Measurements from ENCODE around the gene CCDC97. TPM values are rescaled to one million over a fixed set of nuclear protein-coding genes. Genes with fewer than 3 reads are reported as not detected.
A peak's percentile ranks its signal among the peaks of the same experiment; 100 is the strongest.

Gene CCDC97
- polyA plus RNA-seq, 6 donors from 2014 or later = 19.8 to 37.2 (median 31.7) TPM

- ATAC-seq (ENCODE audit: low read depth in 2 of 2) (no peak), DNase-seq (no peak)
- Mint-ChIP-seq H3K36me3 (peaks cover 8 to 16% of the 10 kb centered on the region in 2 donors), H3K27ac (peak overlapping the region in 4 of 6 donors; percentile 56 to 77 (median 66)), H3K27me3 (no peaks in the 10 kb centered on the region), H3K4me1 (peaks cover 26 to 49% (median 47%) of the 10 kb centered on the region in 3 donors), H3K9me3 (no peaks in the 10 kb centered on the region), H3K4me3 (peak overlapping the region in 1 of 8 donors; percentile 19)
Observed at GRCh38 chr19:41318696-41319499, 8.9 kb downstream of the CCDC97 start.

DNA sequence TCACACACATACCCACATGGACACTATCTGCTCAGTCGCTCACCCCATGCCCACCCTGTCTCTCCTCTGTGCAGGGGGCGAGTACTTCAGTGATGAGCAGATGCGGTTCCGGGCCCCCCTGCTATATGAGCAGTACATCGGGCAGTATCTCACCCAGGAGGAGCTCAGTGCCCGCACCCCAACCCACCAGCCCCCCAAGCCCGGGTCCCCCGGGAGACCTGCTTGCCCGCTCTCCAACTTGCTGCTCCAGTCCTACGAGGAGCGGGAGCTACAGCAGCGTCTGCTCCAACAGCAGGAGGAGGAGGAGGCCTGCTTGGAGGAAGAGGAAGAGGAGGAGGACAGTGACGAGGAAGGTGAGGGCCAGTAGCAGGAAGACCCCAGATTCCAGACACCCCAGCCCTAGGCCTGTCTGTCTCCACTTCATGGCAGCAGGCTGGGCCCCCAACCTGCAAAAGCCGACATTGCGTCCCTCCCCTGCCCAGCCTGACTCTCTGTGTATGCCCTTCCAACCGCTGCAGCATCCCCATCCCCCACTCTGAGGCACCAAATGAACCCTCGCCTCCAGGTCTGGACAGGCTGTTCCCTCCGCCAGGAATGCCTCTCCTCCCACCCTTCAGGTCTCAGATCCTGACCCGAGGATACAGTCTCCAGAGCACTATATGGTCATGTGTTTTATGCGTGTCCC is 9.7 kb downstream of the CCDC97 start:
- peak overlapping the region in 3 of 6 donors; percentile 47 to 61 (median 60) for H3K27ac Mint-ChIP-seq
- H3K4me3 Mint-ChIP-seq = peak overlapping the region in 2 of 8 donors; percentile 19 to 75
- peaks cover 32 to 52% (median 52%) of the 10 kb centered on the region in 3 donors for H3K4me1 Mint-ChIP-seq
- H3K27me3 Mint-ChIP-seq = no peaks in the 10 kb centered on the region
- DNase-seq (no peak), ATAC-seq (ENCODE audit: low read depth in 2 of 2) (no peak)
- peaks cover 8 to 16% of the 10 kb centered on the region in 2 donors for H3K36me3 Mint-ChIP-seq
- no peaks in the 10 kb centered on the region for H3K9me3 Mint-ChIP-seq

DNA sequence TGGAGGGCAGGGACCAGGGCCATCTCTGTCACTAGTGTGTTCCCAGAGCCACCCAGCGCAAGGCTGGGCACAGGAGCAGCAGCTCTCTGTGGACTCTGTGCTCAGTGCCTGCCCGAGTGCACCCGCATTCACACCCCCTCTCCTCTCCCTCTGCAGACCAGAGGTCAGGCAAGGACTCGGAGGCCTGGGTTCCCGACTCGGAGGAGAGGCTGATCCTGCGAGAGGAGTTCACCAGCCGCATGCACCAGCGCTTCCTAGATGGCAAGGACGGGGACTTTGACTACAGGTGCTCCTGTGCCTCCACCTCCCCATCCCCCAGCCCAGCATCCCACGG is 10.2 kb downstream of the CCDC97 start:
- no peak for DNase-seq
- peak overlapping the region in 1 of 8 donors; percentile 41 for H3K4me3 Mint-ChIP-seq
- H3K36me3 Mint-ChIP-seq = peaks cover 8 to 16% of the 10 kb centered on the region in 2 donors
- no peak for ATAC-seq (ENCODE audit: low read depth in 2 of 2)
- H3K9me3 Mint-ChIP-seq = no peaks in the 10 kb centered on the region
- H3K4me1 Mint-ChIP-seq = peaks cover 37 to 57% (median 55%) of the 10 kb centered on the region in 3 donors
- H3K27me3 Mint-ChIP-seq = no peaks in the 10 kb centered on the region
- H3K27ac Mint-ChIP-seq = peak overlapping the region in 2 of 6 donors; percentile 30 to 38

GRCh38 chr19:41320568-41320967 is 10.6 kb downstream of the CCDC97 start:
- peaks cover 8 to 16% of the 10 kb centered on the region in 2 donors for H3K36me3 Mint-ChIP-seq
- peaks cover 41 to 61% (median 60%) of the 10 kb centered on the region in 3 donors for H3K4me1 Mint-ChIP-seq
- DNase-seq (no peak), ATAC-seq (ENCODE audit: low read depth in 2 of 2) (no peak)
- H3K27ac Mint-ChIP-seq = peak overlapping the region in 4 of 6 donors; percentile 9 to 70 (median 46)
- H3K4me3 Mint-ChIP-seq = no peak overlapping the region
- H3K9me3 Mint-ChIP-seq = no peaks in the 10 kb centered on the region
- H3K27me3 Mint-ChIP-seq = no peaks in the 10 kb centered on the region

DNA sequence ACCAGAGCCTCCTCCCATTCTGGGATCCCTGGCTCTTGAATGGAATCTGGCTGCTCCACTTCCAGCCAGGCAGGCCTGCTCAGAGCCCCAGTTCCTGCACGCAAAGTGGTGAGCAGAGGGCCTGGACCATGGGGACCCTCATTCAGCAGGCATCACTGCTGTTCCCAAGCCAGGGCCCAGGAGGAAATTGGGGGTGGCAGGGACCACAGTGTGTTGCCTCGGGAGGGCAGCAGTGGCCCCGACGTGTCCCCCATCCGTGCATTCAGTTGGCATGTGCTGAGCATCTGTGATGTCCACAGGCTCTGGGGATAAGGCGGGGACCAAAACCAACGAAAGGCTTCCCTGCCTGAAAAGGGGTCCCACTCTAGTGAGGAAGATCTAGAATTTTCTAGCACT is 11.2 kb downstream of the CCDC97 start:
- peaks cover 8 to 13% of the 10 kb centered on the region in 2 donors for H3K36me3 Mint-ChIP-seq
- H3K27me3 Mint-ChIP-seq = no peaks in the 10 kb centered on the region
- no peaks in the 10 kb centered on the region for H3K9me3 Mint-ChIP-seq
- H3K4me1 Mint-ChIP-seq = peaks cover 41 to 62% (median 59%) of the 10 kb centered on the region in 3 donors
- peak overlapping the region in 2 of 6 donors; percentile 38 to 98 for H3K27ac Mint-ChIP-seq
- no peak overlapping the region for H3K4me3 Mint-ChIP-seq
- ATAC-seq (ENCODE audit: low read depth in 2 of 2) = no peak
- no peak for DNase-seq

DNA sequence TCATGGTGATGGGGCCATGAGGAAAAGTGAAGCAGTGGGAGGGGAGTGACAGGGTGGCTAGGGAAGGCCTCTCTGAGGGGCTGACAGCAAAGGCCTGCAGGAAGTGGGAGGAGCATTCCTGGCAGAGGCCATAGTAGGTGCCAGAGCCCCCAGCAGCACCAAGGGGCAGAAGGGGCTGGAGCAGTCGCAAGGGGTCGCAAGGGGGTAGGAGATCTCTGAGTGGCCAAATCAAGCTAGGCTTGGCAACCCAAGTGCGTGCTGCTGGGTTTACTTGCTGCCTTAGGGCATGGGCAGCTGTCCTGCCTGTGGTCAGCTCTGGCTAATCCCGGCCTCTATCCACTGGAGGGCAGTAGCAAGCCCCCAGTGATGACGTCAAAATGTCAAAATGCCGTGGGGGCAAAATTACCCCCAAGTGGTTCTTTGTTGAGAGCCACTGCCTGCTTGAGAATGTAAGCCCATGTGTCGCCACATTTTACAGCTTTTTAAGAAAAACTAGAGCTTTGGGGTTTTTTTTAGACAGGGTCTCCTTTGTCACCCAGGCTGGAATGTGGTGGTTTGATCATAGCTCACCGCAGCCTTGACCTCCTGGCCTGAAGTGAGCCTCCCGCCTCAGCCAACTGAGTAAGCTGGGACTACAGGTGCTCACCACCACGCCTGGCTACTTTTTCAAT is 11.8 kb downstream of the CCDC97 start:
- peak overlapping the region in 4 of 6 donors; percentile 61 to 98 (median 81) for H3K27ac Mint-ChIP-seq
- H3K36me3 Mint-ChIP-seq = peaks cover 7 to 8% of the 10 kb centered on the region in 2 donors
- ATAC-seq (ENCODE audit: low read depth in 2 of 2) (no peak), DNase-seq (no peak)
- no peaks in the 10 kb centered on the region for H3K27me3 Mint-ChIP-seq
- no peaks in the 10 kb centered on the region for H3K9me3 Mint-ChIP-seq
- peaks cover 45 to 63% (median 62%) of the 10 kb centered on the region in 3 donors for H3K4me1 Mint-ChIP-seq
- peak overlapping the region in 1 of 8 donors; percentile 1 for H3K4me3 Mint-ChIP-seq

DNA sequence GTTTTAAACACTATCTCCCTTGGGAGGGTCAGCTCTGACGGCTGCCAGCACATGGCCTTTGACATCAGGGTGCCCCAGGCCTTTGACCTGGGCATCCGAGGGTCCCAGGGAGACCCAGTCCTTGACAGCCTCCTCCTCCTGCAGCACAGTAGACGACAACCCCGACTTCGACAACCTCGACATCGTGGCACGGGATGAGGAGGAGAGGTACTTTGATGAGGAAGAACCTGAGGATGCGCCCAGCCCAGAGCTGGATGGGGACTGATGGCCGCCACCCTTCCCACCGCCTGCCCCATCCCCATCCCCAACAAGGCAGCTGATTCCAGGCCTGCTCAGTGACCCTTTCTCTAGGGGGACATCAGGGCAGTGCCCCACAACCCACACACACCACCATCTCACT is 12.5 kb downstream of the CCDC97 start:
- Mint-ChIP-seq H3K4me1 (peaks cover 44 to 64% (median 62%) of the 10 kb centered on the region in 3 donors), H3K4me3 (peak overlapping the region in 2 of 8 donors; percentile 20 to 25), H3K9me3 (no peaks in the 10 kb centered on the region), H3K36me3 (peaks cover 0 to under 1% of the 10 kb centered on the region in 2 donors), H3K27me3 (no peaks in the 10 kb centered on the region), H3K27ac (peak overlapping the region; percentile 74 to 98 (median 92))
- DNase-seq = no peak
- ATAC-seq (ENCODE audit: low read depth in 2 of 2) = no peak

DNA sequence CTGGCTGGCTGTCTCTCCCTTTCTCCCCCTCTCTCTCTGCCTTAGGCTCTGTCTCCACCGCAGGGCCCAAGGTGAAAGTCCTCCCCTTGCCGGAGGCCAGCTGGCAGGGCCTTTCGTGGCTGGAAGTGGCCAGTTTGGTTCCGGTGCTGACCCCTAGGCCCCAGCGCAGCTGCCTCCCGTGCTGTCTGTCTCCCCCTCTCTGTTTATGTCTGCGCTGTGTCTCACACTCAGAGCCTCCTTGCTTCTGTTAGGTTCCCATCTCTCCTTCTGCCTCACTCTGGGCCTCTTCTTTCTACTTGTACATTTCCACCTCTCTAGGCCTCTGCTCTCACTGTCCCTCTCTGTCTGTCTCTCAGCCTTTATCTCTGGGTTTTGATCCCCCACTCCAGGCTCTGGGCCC is 13.1 kb downstream of the CCDC97 start:
- ATAC-seq (ENCODE audit: low read depth in 2 of 2) (no peak), DNase-seq (no peak)
- H3K27me3 Mint-ChIP-seq = no peaks in the 10 kb centered on the region
- H3K27ac Mint-ChIP-seq = peak overlapping the region; percentile 74 to 99 (median 94)
- H3K36me3 Mint-ChIP-seq = no peaks in the 10 kb centered on the region
- H3K9me3 Mint-ChIP-seq = no peaks in the 10 kb centered on the region
- H3K4me1 Mint-ChIP-seq = peaks cover 48 to 64% (median 62%) of the 10 kb centered on the region in 3 donors
- H3K4me3 Mint-ChIP-seq = peak overlapping the region in 3 of 8 donors; percentile 44 to 72 (median 49)

- no peaks in the 10 kb centered on the region for H3K36me3 Mint-ChIP-seq
- H3K4me1 Mint-ChIP-seq = peaks cover 53 to 67% (median 63%) of the 10 kb centered on the region in 3 donors
- no peaks in the 10 kb centered on the region for H3K27me3 Mint-ChIP-seq
- peak overlapping the region; percentile 11 to 99 (median 98) for H3K27ac Mint-ChIP-seq
- no peak for ATAC-seq (ENCODE audit: low read depth in 2 of 2)
- H3K4me3 Mint-ChIP-seq = peak overlapping the region in 2 of 8 donors; percentile 1 to 41
- DNase-seq = no peak
- H3K9me3 Mint-ChIP-seq = no peaks in the 10 kb centered on the region
Observed at GRCh38 chr19:41323430-41324125, 13.6 kb downstream of the CCDC97 start.

DNA sequence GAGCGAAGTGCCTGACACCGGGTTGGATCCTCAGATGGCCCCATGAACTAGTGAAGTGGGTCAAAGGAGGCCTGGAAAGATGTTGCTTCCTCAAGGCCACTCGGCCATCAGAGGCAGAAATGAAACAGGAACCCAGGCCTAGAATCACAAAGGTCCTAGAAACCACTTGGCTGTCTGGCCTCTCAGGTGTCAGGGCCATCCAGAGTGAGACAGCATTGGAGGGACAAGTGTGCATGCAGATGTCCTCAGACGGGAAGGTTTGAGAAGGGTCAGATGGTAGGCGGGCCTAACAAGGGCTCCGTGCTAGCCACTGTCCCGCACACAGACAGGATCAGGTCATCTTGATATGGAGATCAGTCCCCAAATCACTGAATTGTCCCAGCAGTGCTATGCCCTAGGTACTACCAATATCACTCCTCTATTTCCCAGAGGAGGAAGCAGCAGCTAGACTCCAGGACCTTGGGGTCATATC is 14.3 kb downstream of the CCDC97 start:
- ATAC-seq (ENCODE audit: low read depth in 2 of 2) (no peak), DNase-seq (no peak)
- H3K4me1 Mint-ChIP-seq = peaks cover 59 to 73% (median 70%) of the 10 kb centered on the region in 3 donors
- H3K27me3 Mint-ChIP-seq = no peaks in the 10 kb centered on the region
- H3K36me3 Mint-ChIP-seq = no peaks in the 10 kb centered on the region
- H3K4me3 Mint-ChIP-seq = peak overlapping the region; percentile 29 to 88 (median 68)
- H3K9me3 Mint-ChIP-seq = no peaks in the 10 kb centered on the region
- peak overlapping the region; percentile 15 to 99 (median 98) for H3K27ac Mint-ChIP-seq

- ATAC-seq (ENCODE audit: low read depth in 2 of 2) = no peak
- peak overlapping the region; percentile 35 to 88 (median 74) for H3K4me3 Mint-ChIP-seq
- no peaks in the 10 kb centered on the region for H3K27me3 Mint-ChIP-seq
- peaks cover 0 to under 1% of the 10 kb centered on the region in 2 donors for H3K36me3 Mint-ChIP-seq
- peak overlapping the region; percentile 95 to 99 (median 98) for H3K27ac Mint-ChIP-seq
- no peaks in the 10 kb centered on the region for H3K9me3 Mint-ChIP-seq
- no peak for DNase-seq
- peaks cover 59 to 73% (median 70%) of the 10 kb centered on the region in 3 donors for H3K4me1 Mint-ChIP-seq
Observed at GRCh38 chr19:41324921-41325639, 15.1 kb downstream of the CCDC97 start.

- ATAC-seq (ENCODE audit: low read depth in 2 of 2) (no peak), DNase-seq (no peak)
- H3K4me3 Mint-ChIP-seq = peak overlapping the region in 4 of 8 donors; percentile 56 to 76 (median 74)
- H3K9me3 Mint-ChIP-seq = no peaks in the 10 kb centered on the region
- H3K4me1 Mint-ChIP-seq = peaks cover 63 to 76% (median 74%) of the 10 kb centered on the region in 3 donors
- H3K36me3 Mint-ChIP-seq = peaks cover 0 to 5% of the 10 kb centered on the region in 2 donors
- no peaks in the 10 kb centered on the region for H3K27me3 Mint-ChIP-seq
- peak overlapping the region; percentile 75 to 99 (median 98) for H3K27ac Mint-ChIP-seq
Observed at GRCh38 chr19:41325640-41325946, 15.6 kb downstream of the CCDC97 start.

Measured in naive B cell (primary cell).